Muscle layer of colon (tissue), 2 donors: ENCODE measurements around the gene PYGL.
"Not testable (repeated sequence)": the region's sequence is repeated elsewhere in the genome, so short reads cannot be mapped to it uniquely, and the experiment has no call there.

ENCODE experiments used
- H3K27ac ChIP-seq: one replicate; pipeline ENCODE4 v1.7.0; 2013; ENCODE audit warnings: low read depth, mild to moderate bottlenecking, low read length, moderate library complexity
- H3K27me3 ChIP-seq, 2 donors: one replicate each; pipeline ENCODE4 v1.7.0; 2013; ENCODE audit warnings: low read length in 2 of 2, mild to moderate bottlenecking in 2 of 2; ENCODE audit not compliant: insufficient read depth in 2 of 2, control insufficient read depth in 1 of 2
- H3K36me3 ChIP-seq: one replicate; pipeline ENCODE4 v1.7.0; 2013; ENCODE audit warnings: mild to moderate bottlenecking, low read length; ENCODE audit not compliant: insufficient read depth
- H3K4me1 ChIP-seq: one replicate; pipeline ENCODE4 v1.7.0; 2013; ENCODE audit warnings: mild to moderate bottlenecking, low read length; ENCODE audit not compliant: insufficient read depth
- H3K4me3 ChIP-seq, 2 donors: one replicate each; pipeline ENCODE4 v1.7.0; 2013; ENCODE audit warnings: low read length in 2 of 2, low read depth in 1 of 2, mild to moderate bottlenecking in 1 of 2, moderate library complexity in 1 of 2
- H3K9ac ChIP-seq: one replicate; pipeline ENCODE4 v1.7.0; 2013; ENCODE audit warnings: low read length
- H3K9me3 ChIP-seq: one replicate; pipeline ENCODE4 v1.7.0; 2013; ENCODE audit warnings: mild to moderate bottlenecking, low read length
- donor health status: abdominal sarcoma.
- donor health status: Adenocarcinoma of cecum.

Gene PYGL

GRCh38 chr14:50920482-50921230, 23.6 kb downstream of the PYGL start:
- no peak overlapping the region for H3K9ac ChIP-seq
- no peaks in the 10 kb centered on the region for H3K27me3 ChIP-seq
- no peak overlapping the region for H3K4me3 ChIP-seq
- no peak overlapping the region for H3K27ac ChIP-seq
- H3K9me3 ChIP-seq = no peaks in the 10 kb centered on the region
- H3K4me1 ChIP-seq = no peaks in the 10 kb centered on the region
- H3K36me3 ChIP-seq = peaks cover 20% of the 10 kb centered on the region

GRCh38 chr14:50919524-50919923, 24.8 kb downstream of the PYGL start:
- H3K36me3 ChIP-seq = peaks cover 17% of the 10 kb centered on the region
- H3K27ac ChIP-seq, H3K27me3 ChIP-seq, H3K9ac ChIP-seq, H3K4me3 ChIP-seq, H3K9me3 ChIP-seq, H3K4me1 ChIP-seq: not testable (repeated sequence)

GRCh38 chr14:50917449-50917848, 26.8 kb downstream of the PYGL start:
- Histone ChIP-seq H3K27me3 (no peaks in the 10 kb centered on the region), H3K27ac (no peak overlapping the region), H3K9me3 (no peaks in the 10 kb centered on the region), H3K36me3 (peaks cover 12% of the 10 kb centered on the region), H3K9ac (no peak overlapping the region), H3K4me3 (no peak overlapping the region), H3K4me1 (no peaks in the 10 kb centered on the region)

GRCh38 chr14:50910495-50911420, 33.5 kb downstream of the PYGL start:
- no peak overlapping the region for H3K4me3 ChIP-seq
- no peaks in the 10 kb centered on the region for H3K27me3 ChIP-seq
- H3K4me1 ChIP-seq = no peaks in the 10 kb centered on the region
- H3K27ac ChIP-seq = no peak overlapping the region
- H3K36me3 ChIP-seq = peaks cover 27% of the 10 kb centered on the region
- no peak overlapping the region for H3K9ac ChIP-seq
- H3K9me3 ChIP-seq = no peaks in the 10 kb centered on the region

DNA sequence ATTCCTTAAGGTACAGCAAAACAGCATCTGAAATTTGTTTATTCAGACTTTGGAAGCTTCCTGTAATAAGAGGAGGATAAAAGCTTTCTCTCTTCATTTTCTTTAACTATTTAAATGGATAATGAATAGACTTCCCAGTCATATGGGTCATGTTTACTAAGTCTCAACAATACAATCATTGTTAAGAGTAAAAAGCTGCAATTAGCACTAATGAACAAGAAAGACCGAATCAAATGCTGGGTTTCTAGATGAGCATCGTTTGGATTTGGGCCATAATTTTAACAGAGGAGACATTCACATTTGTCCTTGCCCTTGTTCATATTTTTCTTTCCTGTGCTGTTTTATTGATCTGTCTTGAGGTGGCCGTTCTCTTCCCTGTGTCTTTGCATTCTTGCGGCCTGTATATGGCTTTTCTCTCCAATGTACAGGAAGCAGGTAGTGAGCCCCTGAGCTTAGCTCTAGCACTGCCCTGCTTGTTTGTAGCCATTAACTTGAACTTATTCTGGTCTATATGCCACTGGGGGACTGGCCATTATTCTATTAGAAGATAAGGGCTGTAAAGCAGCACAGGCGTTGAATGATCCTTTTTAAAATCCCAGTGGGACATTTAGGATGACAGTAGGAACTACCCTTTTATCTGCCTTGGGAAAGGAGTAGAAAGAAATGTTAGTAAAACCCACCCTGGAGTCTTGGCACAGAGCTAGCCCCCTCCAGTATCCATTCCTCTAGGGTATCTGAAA, 37.8 kb downstream of the PYGL start:
- Histone ChIP-seq H3K27ac (no peak overlapping the region), H3K9me3 (no peaks in the 10 kb centered on the region), H3K9ac (no peak overlapping the region), H3K27me3 (no peaks in the 10 kb centered on the region), H3K4me3 (no peak overlapping the region), H3K36me3 (peaks cover 19% of the 10 kb centered on the region), H3K4me1 (no peaks in the 10 kb centered on the region)

- Histone ChIP-seq H3K9ac (no peak overlapping the region), H3K27me3 (no peaks in the 10 kb centered on the region), H3K4me3 (no peak overlapping the region), H3K9me3 (no peaks in the 10 kb centered on the region), H3K4me1 (no peaks in the 10 kb centered on the region), H3K36me3 (peaks cover 7% of the 10 kb centered on the region), H3K27ac (no peak overlapping the region)
Observed at GRCh38 chr14:50904719-50905118, 39.6 kb downstream of the PYGL start.

DNA sequence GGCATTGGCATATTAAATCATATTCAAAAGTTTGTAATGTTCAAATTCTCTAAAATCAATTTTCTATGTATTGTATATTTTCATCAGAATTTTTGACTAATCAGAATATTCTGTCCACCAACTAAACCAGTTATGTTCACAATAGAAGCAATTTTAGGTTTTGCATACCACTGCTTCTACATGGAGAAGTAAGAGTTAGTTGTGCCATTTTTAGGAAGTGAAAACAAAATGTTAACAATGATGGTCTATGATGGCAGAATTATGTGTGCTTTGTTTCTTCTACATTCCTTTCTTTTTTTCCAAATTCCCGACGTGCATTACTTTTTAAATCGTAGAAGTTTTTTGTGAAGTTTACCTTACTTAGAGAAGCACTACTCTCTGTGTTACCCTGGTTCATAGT, 42.9 kb downstream of the PYGL start:
- H3K27me3 ChIP-seq = no peaks in the 10 kb centered on the region
- H3K9ac ChIP-seq = no peak overlapping the region
- no peaks in the 10 kb centered on the region for H3K4me1 ChIP-seq
- H3K9me3 ChIP-seq = no peaks in the 10 kb centered on the region
- no peaks in the 10 kb centered on the region for H3K36me3 ChIP-seq
- no peak overlapping the region for H3K4me3 ChIP-seq
- H3K27ac ChIP-seq = no peak overlapping the region

DNA sequence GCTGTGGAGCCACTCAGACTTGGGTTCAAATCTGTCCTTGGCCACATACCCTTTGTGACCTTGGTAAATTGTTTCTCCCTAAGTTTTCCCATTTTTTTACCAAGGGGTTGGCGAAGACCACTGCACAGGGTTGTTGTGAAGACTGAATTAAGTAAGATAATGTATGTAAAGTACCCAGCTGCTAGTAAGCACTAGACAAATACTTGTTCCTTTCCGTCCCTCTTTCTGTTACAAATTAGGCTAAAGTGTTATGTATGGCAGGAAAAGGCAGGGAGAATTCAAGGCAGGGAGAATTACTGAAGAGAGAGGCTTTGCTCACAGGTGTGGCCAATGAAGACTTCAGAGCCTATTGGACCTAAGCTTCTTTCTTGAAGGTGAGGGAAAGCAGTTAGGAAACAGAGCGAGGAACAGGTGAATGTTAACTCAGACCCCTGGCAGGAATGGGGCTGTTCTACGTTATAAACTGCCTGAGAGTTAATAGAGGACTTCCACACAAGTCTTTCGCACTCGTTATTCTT, 46.6 kb downstream of the PYGL start:
- Histone ChIP-seq H3K36me3 (no peaks in the 10 kb centered on the region), H3K27ac (no peak overlapping the region), H3K9ac (no peak overlapping the region), H3K27me3 (no peaks in the 10 kb centered on the region), H3K4me3 (no peak overlapping the region), H3K9me3 (no peaks in the 10 kb centered on the region), H3K4me1 (no peaks in the 10 kb centered on the region)

- H3K4me3 ChIP-seq, H3K4me1 ChIP-seq, H3K27ac ChIP-seq, H3K9me3 ChIP-seq, H3K36me3 ChIP-seq, H3K9ac ChIP-seq, H3K27me3 ChIP-seq: not testable (repeated sequence)
Observed at GRCh38 chr14:50897005-50897404, 47.3 kb downstream of the PYGL start.

DNA sequence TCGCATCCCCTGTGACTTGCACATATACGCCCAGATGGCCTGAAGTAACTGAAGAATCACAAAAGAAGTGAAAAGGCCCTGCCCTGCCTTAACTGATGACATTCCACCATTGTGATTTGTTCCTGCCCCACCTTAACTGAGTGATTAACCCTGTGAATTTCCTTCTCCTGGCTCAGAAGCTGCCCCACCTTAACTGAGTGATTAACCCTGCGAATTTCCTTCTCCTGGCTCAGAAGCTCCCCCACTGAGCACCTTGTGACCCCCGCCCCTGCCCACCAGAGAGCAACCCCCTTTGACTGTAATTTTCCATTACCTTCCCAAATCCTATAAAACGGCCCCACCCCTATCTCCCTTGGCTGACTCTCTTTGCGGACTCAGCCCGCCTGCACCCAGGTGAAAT, 47.9 kb downstream of the PYGL start:
- not testable (repeated sequence) for H3K4me3 ChIP-seq, H3K27me3 ChIP-seq, H3K9ac ChIP-seq, H3K36me3 ChIP-seq, H3K9me3 ChIP-seq, H3K27ac ChIP-seq, H3K4me1 ChIP-seq

DNA sequence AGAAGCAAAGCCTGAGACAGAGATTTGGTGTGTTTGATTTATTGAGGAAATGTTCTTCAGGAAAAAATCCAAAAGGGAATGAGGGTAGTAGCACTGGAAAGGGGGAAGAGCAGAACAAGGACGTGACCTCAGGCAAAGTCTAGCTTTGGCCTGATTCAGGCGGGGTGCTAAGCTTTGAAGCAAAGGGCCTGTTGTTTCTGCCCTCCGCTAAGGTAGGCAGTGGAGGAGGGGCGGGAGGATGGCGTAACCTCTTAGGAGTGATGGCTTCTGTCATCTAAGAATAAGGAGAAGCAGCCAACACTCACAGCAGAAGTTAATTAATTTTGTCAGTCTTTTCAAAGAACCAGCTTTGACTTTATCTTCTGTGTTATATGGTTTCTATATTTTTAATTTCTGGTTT, 52.0 kb downstream of the PYGL start:
- Histone ChIP-seq H3K4me3 (no peak overlapping the region), H3K9me3 (no peaks in the 10 kb centered on the region)

More for the DNA sequence above, 52.0 kb downstream of the PYGL start:
- Histone ChIP-seq H3K36me3 (no peaks in the 10 kb centered on the region), H3K9ac (no peak overlapping the region), H3K4me1 (no peaks in the 10 kb centered on the region), H3K27ac (no peak overlapping the region), H3K27me3 (no peaks in the 10 kb centered on the region)
